Measurements from ENCODE around the gene CHD6. TPM values are rescaled to one million over a fixed set of nuclear protein-coding genes. Genes with fewer than 3 reads are reported as not detected.
"Not testable (repeated sequence)": the region's sequence is repeated elsewhere in the genome, so short reads cannot be mapped to it uniquely, and the experiment has no call there.

Gene CHD6
- total RNA-seq, 1 donor from 2014 or later = 28.6 TPM

DNA sequence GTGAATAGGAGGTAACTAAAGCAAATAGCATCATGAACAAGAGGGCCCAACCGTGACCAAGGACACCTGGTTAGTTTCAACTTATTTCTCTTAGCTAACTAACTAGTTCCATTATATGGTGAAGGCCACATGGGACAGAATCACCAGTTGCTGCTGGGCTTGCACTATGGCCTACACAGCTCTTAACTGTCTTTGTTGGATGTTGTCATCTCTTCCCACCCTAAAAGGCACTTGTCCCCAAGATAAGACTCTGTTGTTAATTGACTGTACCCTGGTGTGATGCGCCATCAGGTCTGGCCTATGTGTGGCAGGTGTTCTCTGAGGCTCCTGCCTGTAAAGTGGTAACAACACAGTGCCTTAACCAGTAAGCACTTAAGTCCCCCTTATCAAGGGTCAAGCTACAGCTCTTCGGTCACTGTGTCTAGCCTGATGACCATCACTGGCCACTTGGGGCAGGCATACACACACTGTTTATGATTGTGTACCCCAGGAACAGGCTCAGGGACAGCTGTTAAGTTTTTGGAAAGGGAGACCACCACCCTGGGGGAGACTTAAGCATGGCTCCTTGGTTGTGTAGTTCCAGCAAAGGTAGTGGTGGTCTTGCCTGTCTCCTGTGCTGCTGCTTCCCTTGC, 51.2 kb downstream of the CHD6 start:
- ATAC-seq (ENCODE audit: poor library complexity) (no peak), DNase-seq (no peak)
- intact Hi-C loops (cut with DNase I) = no loop called here

DNA sequence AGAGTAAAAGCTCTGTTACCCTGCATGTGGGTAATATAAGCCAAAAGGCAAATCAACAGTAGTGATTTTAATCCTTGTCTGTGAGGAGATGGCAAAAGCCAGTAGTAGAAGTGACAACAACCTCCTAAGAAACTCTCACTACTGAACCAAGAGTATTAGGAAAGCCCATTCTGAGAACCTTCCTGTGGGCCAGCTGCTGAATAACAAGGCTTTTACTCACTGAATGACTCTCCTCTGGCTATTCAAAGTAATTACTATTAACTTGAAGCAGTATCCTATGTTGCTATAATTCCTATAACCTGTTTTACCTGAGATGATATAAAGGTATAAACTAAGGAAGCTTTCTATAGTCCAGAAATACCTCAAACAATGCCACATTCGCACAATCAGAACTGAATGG, 55.1 kb downstream of the CHD6 start:
- DNase-seq = no peak
- ATAC-seq (ENCODE audit: poor library complexity) = no peak
- intact Hi-C loops (cut with DNase I) = no loop called here

DNA sequence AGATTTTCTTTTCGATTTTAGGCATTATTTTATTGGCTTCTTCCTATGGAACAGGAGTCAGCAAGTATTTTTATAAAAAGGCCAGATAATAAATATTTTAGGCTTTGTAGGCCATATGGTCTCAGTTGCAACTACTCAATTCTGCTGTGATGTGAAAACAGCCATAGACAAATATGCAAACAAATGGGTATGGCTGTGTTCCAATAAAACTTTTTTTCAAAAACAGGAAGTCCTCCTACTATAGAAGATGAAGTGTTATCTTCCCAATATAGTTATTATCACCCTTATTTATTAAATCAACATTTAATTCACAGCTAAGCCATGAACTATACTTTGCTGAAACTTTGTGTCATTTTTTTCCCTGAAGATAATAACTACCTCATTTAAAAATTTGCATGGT, 57.2 kb downstream of the CHD6 start:
- DNase-seq = no peak
- ATAC-seq (ENCODE audit: poor library complexity) = no peak
- intact Hi-C loops (cut with DNase I) = no loop called here

DNA sequence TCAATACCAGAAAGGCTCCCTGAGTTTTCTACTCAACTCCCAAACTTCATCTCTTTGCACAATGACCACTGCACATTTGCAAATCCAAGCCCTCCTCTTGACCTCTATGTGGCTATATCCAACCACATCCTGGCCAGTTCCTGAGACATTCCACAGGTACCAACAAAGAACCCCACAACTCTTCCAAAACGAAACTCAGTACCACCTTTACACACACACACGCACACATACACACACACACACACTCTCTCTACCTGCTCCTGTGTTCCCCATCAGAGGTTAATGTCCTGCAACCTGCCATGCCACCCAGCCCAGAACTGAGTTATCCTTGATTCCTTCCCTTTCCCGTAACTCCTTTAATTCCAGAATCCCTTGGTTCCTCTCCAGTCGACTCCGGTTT, 58.5 kb downstream of the CHD6 start:
- DNase-seq (no peak), ATAC-seq (ENCODE audit: poor library complexity) (no peak)
- intact Hi-C loops (cut with DNase I) = no loop called here

DNA sequence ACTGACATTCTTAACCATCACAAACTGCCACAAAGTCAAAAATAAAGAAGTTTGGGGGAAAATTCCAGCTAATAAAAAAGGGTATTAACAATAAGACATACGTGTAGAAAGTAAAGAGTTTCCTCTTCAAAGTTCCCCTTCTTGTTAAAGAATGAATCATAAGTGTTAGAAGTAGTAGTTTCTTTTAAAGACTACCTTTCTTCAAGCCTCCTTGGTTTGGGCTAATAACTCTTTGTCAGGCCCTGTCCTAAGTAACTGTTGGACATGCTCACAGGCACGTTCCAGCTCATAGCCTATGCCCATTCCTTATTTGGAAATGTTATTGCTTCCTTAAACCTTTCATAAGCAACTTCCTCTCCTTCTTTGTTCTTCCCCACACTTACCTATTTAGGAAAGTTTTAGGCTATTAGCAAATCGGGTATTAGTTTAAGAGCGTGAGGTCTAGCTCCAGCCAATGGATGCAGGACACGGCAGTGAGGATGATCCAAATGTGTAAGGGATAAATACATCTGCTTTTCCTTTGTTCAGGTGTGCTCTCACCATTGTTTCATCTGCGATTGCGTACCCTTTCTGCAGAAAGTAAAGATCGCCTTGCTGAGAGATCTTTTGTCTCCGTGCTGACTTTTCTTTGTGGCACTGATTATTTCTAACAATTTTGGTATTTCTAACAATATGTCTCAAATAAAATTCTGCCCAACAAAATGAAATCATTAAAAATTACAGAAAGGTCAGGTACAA, 64.9 kb downstream of the CHD6 start:
- ATAC-seq (ENCODE audit: poor library complexity) (no peak), DNase-seq (no peak)
- intact Hi-C loops (cut with DNase I) = no loop called here

DNA sequence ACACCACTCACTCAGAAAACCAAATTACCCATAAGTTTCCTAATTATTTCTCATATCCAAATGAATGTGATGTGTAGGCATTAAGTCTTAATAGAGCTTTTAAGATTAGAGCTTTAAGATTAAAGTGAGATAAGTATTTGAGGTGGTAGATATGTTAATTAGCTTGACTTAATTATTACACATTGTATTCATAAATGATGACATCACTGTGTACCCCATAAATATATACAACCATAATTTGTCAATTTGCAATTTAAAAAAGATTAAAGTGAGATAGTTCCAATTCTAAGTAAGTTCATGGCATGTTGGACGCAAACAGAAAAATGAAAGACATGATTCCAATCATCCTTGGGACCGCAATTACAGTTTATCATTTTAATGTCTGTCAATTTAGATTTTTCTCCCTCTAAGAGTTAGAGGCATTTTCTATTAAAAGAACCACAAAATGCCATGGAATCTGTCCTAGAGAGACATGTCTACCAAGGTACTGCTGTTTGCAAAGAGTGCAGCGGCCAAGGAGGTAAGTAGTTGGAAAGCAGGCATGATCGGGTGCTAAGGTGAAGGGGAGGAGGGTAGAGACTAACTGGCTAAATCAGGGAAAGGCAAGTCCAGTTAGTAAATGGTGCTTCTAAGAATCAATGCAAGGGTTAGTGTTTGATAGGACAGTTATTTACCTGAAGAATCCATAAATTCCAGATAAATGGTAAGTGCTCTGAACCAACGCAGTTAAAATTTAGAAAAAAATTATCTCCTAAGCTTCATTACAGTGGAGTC, 65.7 kb downstream of the CHD6 start:
- intact Hi-C loops (cut with DNase I) = no loop called here
- DNase-seq (no peak), ATAC-seq (ENCODE audit: poor library complexity) (no peak)

DNA sequence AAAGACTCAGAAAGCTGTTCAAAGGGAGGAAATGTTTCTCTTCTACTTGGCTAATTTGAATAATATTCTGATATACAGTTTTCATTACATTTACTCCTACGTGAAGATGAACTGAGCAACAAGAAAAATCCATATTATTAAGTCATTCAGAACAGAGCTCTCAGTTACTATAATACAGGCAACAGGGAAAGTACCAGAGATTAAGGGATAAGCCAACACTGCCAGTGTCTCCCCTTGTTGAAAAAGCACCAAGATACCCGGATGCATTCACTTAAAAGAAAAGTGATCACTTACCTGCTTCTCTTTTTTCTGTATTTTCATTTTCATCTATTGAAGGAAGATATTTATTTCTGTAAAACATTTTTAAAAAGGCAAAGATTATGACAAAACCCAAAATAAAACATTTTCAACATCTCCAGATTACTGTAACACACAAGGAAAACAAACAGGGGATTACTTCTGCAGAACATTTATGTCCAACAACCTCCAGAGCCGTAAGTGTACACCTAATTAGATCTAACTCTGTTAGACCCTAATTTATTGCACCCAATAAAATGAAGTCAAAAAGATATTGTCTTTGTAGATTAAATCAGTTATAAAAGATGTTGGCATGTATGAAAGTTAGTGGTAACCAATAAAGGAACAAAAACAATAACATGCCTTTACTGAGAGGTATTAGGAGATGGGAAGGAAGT, 67.0 kb downstream of the CHD6 start:
- intact Hi-C loops (cut with DNase I) = no loop called here
- DNase-seq (no peak), ATAC-seq (ENCODE audit: poor library complexity) (no peak)

DNA sequence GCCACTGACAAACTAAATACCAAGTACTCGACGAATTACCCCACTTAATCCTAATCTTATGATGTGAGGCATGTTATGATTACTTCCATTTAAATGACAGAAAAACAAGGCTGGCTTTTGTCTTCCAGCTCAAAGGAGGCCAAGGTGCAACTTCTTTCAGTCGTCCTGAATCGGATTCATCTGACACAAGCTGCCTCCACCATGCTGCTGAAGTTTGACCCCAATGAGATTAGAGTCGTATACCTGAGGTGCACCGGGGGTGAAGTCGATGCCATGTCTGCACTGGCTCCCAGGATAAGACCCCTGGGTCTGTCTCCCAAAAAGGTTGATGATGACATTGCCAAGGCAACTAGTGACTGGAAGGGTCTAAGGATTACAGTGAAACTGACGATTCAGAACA, 71.0 kb downstream of the CHD6 start:
- DNase-seq (no peak), ATAC-seq (ENCODE audit: poor library complexity) (no peak)
- intact Hi-C loops (cut with DNase I) = no loop called here

DNA sequence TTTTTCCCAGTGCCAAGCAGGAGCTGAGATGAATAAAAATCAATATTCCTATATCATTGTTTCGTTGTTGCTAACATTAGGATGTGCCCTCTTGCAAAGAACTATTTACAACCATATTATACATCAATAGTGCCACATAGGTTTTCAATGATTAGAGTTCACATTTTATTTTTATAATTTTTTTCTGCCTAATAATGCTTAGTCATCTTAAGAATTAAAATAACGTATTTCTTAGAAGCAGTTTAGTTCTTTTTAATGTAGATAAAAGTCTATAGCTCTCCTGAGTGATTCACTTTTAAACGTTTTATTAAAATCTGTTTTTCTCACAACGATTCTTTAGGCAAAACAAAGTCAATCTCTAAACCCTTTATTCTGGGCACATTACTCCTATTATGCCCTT, 71.6 kb downstream of the CHD6 start:
- ATAC-seq (ENCODE audit: poor library complexity) (no peak), DNase-seq (no peak)
- intact Hi-C loops (cut with DNase I) = no loop called here

DNA sequence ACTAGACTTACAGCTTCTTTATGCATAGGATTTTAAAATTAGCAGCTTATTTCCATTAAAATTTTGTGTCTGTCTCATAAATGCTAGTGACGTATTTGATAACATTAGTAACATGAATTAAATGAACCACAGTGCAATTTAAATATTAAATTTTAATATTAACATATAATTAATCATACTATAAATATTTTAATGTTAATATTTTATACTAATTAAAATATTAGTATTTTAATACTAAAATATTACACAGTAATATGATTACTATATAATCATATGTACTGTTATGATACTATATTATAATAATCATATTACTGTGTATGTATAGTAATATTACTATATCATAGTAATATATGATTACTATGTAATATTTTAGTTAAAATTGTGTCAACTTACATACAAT, 73.7 kb downstream of the CHD6 start:
- intact Hi-C loops (cut with DNase I) = no loop called here
- no peak for DNase-seq
- no peak for ATAC-seq (ENCODE audit: poor library complexity)

DNA sequence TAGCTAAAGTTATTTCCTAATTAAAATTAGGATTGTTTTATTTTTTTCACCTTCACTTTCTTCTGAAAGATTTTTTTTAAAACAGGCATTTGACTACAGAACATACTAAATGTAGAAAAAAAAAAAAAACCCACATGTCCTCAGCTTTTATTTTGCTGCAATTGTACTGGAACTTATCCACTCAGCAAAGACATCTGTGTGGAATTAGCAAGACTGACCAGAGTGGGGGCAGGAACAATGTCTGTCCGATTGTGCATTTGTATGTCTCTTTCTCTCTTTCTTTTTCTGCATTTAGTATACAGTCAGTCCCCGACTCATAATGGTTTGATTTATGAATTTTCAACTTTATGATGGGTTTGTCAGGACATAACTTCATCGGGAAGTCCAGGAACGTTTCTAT, 77.3 kb downstream of the CHD6 start:
- intact Hi-C loops (cut with DNase I) = no loop called here
- no peak for DNase-seq
- ATAC-seq (ENCODE audit: poor library complexity) = no peak

DNA sequence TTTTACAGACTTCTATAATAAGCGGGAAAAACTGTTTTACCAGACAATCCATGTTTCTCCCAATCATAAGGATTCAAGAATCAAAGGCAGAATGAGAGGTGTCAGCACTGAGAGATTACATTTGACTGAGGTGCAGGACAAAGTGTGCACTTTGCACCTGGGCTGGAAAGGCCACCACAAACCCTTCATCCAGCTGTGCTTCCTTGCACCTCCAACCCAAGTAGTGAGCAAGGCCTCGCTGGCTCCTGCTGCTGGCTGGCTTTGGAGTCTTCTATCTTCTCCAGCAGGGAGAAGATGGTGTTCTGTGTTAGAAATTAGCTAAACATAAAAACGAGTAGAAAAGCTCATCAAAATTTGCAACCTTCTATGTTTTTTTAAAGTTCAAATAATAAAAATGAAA, 77.7 kb downstream of the CHD6 start:
- ATAC-seq (ENCODE audit: poor library complexity) (no peak), DNase-seq (no peak)
- intact Hi-C loops (cut with DNase I) = no loop called here

DNA sequence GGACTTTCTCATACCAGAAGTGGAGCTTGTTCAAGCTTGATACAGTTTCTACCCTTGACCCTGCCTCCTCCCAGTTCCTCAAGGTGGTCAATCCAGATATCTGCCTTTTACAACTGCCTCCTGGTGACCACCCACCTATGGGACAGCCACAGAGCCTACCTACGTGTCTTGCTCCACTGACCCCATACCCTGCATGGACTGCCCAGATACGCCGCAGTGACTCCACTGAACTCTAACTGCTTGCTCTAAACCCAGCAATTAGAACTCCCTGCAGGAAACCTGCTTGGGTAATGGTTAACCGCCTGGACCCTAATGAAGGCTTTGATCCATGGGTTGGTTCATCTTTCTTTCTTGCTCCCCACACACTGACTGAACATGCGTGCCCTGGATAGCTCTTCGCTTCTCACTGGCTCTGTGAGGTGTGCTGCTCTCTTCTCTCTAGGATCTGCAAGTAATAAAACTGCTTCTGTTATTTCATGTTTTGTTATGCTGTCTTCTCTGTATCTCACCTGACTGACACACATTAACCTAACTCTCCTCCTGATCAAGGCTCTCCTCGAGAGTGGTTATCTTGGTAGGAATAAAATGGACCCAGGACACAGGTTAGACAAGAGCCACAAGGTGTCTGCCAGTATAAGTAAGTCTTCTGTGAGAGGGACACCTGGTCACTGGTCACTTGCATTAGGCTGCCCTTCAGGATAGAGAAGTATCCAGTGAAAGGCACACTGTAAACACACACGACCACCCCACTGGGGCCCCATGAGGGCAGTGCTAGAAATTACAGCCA, 79.2 kb downstream of the CHD6 start:
- intact Hi-C loops (cut with DNase I) = no loop called here
- no peak for DNase-seq
- no peak for ATAC-seq (ENCODE audit: poor library complexity)

DNA sequence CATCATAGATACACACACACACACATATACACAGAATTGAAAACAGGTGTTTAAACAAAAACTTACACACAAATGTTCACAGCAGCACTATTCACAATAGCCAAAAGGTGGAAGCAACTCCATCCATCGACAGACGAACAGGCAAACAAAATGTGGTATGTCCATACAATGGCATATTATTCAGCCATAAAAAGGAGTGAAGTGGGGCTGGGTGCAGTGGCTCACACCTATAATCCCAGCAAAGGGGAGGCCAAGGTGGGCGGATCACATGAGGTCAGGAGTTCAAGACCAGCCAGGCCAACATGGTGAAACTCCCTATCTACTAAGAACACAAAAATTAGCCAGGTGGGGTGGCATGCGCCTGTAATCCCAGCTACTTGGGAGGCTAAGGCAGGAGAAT, 80.3 kb downstream of the CHD6 start:
- intact Hi-C loops (cut with DNase I) = no loop called here
- ATAC-seq (ENCODE audit: poor library complexity) (no peak), DNase-seq (no peak)

DNA sequence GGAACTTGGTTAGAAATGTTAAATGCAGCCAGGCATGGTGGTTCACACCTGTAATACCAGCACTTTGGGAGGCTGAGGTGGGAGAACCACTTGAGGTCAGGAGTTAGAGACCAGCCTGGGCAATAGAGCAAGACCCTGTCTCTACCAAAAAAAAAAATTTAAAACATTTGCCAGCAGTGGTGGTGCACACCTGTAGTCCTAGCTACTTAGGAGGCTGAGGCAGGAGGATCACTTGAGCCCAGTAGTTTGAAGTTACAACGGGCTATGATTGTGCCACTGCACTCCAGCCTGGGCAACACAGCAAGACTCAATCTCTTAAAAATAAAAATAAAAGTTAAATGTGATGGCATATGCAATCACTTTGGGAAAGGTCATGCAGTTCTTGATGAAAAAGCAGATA, 82.6 kb downstream of the CHD6 start:
- DNase-seq; intact Hi-C loops (cut with DNase I); ATAC-seq (ENCODE audit: poor library complexity): not testable (repeated sequence)

DNA sequence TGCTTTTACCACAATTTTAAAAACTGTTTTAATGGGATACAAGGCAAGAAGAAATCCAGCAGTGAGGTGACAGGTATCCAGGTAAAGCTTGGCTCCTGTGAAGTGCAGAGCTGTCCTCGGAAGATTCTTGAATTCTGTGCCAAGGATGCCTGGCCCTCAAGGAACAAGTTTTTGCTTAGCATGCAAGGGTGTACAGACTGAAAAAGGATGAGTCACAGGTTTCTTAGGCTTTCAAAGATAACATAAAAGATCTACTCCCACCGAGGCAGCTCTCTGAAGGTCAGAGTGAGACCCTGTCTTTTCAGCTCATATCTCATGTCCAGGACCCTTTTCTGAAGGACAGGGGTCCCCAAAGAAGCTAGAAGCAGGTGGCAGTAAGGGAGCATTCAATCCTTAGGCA, 83.3 kb downstream of the CHD6 start:
- intact Hi-C loops (cut with DNase I) = no loop called here
- DNase-seq (no peak), ATAC-seq (ENCODE audit: poor library complexity) (no peak)

DNA sequence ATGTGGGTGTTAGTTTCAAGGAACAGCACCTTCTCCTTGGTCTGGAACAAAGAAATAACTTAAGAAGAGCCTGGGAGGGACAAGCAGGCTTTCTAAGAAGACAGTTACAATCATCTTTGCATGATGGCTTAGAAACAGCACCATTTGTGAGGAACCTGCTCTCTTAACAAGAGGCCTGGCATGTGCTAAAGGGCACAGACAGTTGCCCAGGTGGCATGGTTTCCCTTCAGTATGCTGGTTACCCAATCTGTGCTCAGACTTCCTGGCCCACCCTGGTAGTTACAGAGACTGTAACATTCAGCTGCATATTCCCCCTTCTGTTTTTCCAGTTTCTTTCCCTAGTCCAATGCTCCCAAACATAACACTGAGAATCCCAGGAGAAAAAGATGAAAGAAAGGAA, 84.0 kb downstream of the CHD6 start:
- no peak for DNase-seq
- intact Hi-C loops (cut with DNase I) = no loop called here
- ATAC-seq (ENCODE audit: poor library complexity) = no peak

DNA sequence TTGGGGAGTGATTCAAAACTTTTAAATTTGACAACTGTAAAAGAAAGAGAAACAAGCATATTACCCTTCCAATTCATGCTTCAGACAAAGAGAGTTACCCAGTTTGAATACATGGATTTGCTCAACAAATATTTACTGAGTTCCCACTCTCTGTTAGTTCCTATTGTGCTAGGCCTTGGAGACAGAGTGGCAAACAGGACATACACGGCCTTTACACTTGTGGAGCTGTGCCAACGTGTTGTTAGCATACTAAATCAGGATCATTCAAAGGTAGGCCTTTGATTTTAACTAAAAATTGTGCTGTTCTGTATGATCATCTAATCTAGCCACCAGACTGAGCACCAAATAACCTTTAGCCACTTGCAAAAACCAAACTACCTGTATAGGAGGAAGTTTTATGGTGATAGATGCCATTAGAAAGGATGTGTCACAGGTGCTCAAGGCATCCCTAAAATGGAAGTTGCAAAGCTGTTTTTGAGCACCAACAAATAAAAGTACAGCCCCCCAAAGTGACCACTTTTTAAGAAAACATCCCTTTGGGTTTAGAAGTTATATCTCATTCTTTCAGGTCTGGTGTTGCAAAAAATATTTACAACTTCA, 84.5 kb downstream of the CHD6 start:
- intact Hi-C loops (cut with DNase I) = no loop called here
- ATAC-seq (ENCODE audit: poor library complexity) = no peak
- no peak for DNase-seq
